Lung (tissue), 12 donors: ENCODE data around the gene GMEB2. TPM values are rescaled to one million over a fixed set of nuclear protein-coding genes. Genes with fewer than 3 reads are reported as not detected.
"Not testable (repeated sequence)": the region's sequence is repeated elsewhere in the genome, so short reads cannot be mapped to it uniquely, and the experiment has no call there.

Experiments used
- ATAC-seq: fragments of 200-7000 bp; cut with Tn5 transposase; one replicate; pipeline ENCODE4 v1.9.1; 2020; ENCODE audit warnings: moderate number of reproducible peaks; ENCODE audit not compliant: insufficient read depth, low FRiP score
- DNase-seq, 3 donors: peaks; one replicate each; pipeline ENCODE4 v3.0.0-alpha.2; 2013 to 2017
- H3K27ac ChIP-seq, 2 donors: one replicate each; pipeline ENCODE4 v1.5.1; 2013; ENCODE audit warnings: mild to moderate bottlenecking in 2 of 2, moderate library complexity in 2 of 2, control low read depth in 1 of 2, inconsistent platforms in 1 of 2, low read depth in 1 of 2, low read length in 1 of 2
- H3K27me3 ChIP-seq, 3 donors: one replicate each; pipeline ENCODE4 v1.5.1; 2013; ENCODE audit warnings: low read length in 2 of 3; ENCODE audit not compliant: control insufficient read depth in 3 of 3, insufficient read depth in 3 of 3
- H3K36me3 ChIP-seq, 4 donors: one replicate each; pipeline ENCODE4 v1.5.1; 2013; ENCODE audit warnings: low read length in 4 of 4, mild to moderate bottlenecking in 1 of 4, moderate library complexity in 1 of 4; ENCODE audit not compliant: control insufficient read depth in 4 of 4, insufficient read depth in 4 of 4
- H3K4me1 ChIP-seq, 5 donors: one replicate each; pipeline ENCODE4 v1.5.1; 2013; ENCODE audit warnings: low read length in 5 of 5, mild to moderate bottlenecking in 2 of 5, moderate library complexity in 1 of 5; ENCODE audit not compliant: control insufficient read depth in 5 of 5, insufficient read depth in 5 of 5
- H3K4me3 ChIP-seq: one replicate; pipeline ENCODE4 v1.5.1; 2013; ENCODE audit warnings: mild to moderate bottlenecking, control low read depth, moderate library complexity
- H3K9ac ChIP-seq, 2 donors: one replicate each; pipeline ENCODE4 v1.5.1; 2013; ENCODE audit warnings: low read length in 2 of 2, control low read depth in 1 of 2; ENCODE audit not compliant: insufficient read depth in 1 of 2
- H3K9me3 ChIP-seq, 4 donors: one replicate each; pipeline ENCODE4 v1.5.1; 2013; ENCODE audit warnings: low read length in 3 of 4, mild to moderate bottlenecking in 1 of 4, moderate library complexity in 1 of 4; ENCODE audit not compliant: control insufficient read depth in 4 of 4, insufficient read depth in 3 of 4
- CTCF ChIP-seq: IDR thresholded peaks from 2 replicates; pipeline ENCODE4 v1.5.1; 2012; ENCODE audit warnings: mild to moderate bottlenecking; ENCODE audit errors: control extremely low read depth, extremely low read depth
- WGBS, 2 donors: extraction: QIAGEN DNeasy Blood & Tissue Kit; methylation state at CpG; one replicate each; pipeline ENCODE4 v1.1.7; 2013; 5-methylcytosine and 5-hydroxymethylcytosine counted together
- polyA plus RNA-seq, 2 donors: library from polyadenylated mRNA; stranded (reverse); fragments of 200-250 nt; gene quantifications; one replicate each; pipeline ENCODE4 v1.2.1, GENCODE V29; 2013
- total RNA-seq, 2 donors: library from RNA; depleted of rRNA in 1 of 2; stranded (reverse); fragments of >200 nt in 1 of 2; gene quantifications; one replicate each; pipeline ENCODE4 v1.2.1, GENCODE V29; 2014 to 2021
- donor health status: control.
- donor health status: control.
- donor health status: Bipolar disorder and iron deficiency.
- donor health status: healthy.
- donor health status: DM: yes; HTN: yes; CAD: no.

GMEB2 gene
- total and polyA plus RNA-seq, 4 donors = 7.6 to 12.9 (median 10.3) TPM

GRCh38 chr20:63633732-63634131, 6.8 kb upstream of the GMEB2 start:
- no peak for TF ChIP-seq CTCF
- Histone ChIP-seq H3K9ac (no peak overlapping the region), H3K4me1 (peaks cover 0 to 8% (median 3%) of the 10 kb centered on the region in 5 donors), H3K4me3 (no peak overlapping the region), H3K36me3 (no peaks in the 10 kb centered on the region), H3K27me3 (no peaks in the 10 kb centered on the region), H3K9me3 (no peaks in the 10 kb centered on the region), H3K27ac (peak overlapping the region in 1 of 2 donors; percentile 14)
- no peak for ATAC-seq
- DNase-seq = no peak
- 77% methylated on average over 9 of the region's 9 CpGs for WGBS, 2 donors

DNA sequence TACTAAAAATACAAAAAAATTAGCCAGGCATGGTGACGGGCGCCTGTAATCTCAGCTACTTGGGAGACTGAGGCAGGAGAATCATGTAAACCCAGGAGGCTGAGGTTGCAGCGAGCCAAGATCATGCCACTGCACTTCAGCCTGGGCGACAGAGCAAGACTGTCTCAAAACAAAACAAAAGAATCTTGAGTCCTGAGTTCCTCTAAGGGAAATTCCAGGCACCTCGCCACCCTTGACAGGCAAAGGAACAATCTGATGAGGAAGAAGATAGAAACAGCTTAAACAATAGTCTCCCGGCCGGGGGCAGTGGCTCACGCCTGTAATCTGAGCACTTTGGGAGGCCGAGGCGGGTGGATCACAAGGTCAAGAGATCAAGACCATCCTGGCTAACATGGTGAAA, 4.5 kb upstream of the GMEB2 start:
- H3K27ac ChIP-seq = peak overlapping the region in 1 of 2 donors; percentile 39
- H3K36me3 ChIP-seq, DNase-seq, H3K9ac ChIP-seq, H3K27me3 ChIP-seq, H3K9me3 ChIP-seq, H3K4me3 ChIP-seq, ATAC-seq: not testable (repeated sequence)
- 40 to 64% methylated on average over 10 of the region's 10 CpGs for WGBS, 2 donors
- peaks cover 0 to 12% (median 2%) of the 10 kb centered on the region in 5 donors for H3K4me1 ChIP-seq

GRCh38 chr20:63630956-63631355, 4.1 kb upstream of the GMEB2 start:
- not testable (repeated sequence) for H3K9me3 ChIP-seq, H3K36me3 ChIP-seq, ATAC-seq, H3K4me3 ChIP-seq, H3K9ac ChIP-seq, H3K27me3 ChIP-seq, DNase-seq
- WGBS, 2 donors = 89 to 99% methylated on average over 6 of the region's 6 CpGs
- peak overlapping the region in 1 of 2 donors; percentile 39 for H3K27ac ChIP-seq
- H3K4me1 ChIP-seq = peaks cover 0 to 13% (median 2%) of the 10 kb centered on the region in 5 donors

DNA sequence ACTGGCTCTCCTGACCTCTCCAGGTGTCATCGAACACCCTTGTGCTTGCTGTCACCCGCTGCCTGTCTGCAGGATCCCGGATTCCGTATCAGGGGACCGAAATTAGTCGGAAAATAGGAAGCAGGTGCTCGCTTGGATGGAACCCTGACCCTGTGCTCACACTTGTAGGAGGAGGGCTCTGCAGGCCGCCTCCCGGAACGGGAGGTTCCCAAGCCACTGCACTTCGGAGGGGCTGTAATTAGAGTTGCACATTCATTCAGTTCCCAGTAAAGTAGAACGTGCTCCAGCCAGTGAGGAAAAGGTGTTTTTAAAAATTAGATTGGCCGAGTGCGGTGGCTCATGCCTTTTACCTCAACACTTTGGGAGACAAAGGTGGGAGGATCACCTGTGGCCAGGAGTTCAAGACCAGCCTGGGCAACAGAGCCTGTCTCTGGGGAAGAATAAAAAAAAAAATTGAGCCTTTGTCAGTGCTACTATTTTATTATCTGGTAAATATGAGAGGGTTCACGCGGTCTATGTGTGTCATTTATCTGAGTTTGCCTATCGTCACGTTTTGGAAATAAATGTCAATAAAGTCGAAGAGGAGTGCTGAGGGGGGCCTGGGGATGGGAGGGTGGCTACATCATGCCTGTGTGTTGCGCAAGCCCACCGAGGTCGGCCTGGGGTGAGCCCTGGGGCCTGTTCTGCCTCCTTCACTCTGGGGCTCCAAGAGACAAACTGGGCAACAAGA, 1.5 kb upstream of the GMEB2 start:
- Histone ChIP-seq H3K4me1 (peaks cover 0 to 18% (median 2%) of the 10 kb centered on the region in 5 donors), H3K36me3 (no peaks in the 10 kb centered on the region), H3K9ac (no peak overlapping the region), H3K9me3 (no peaks in the 10 kb centered on the region), H3K27me3 (no peaks in the 10 kb centered on the region), H3K27ac (peak overlapping the region; percentile 97 to 100), H3K4me3 (peak overlapping the region; percentile 95)
- 17 to 18% methylated on average over 22 of the region's 22 CpGs for WGBS, 2 donors
- ATAC-seq (peak; percentile 50), DNase-seq (peak; percentile 63 to 76 (median 64))
- TF ChIP-seq CTCF = no peak
